Esophagus muscularis mucosa (tissue), 4 donors: ENCODE results near the gene ELMO2. TPM values are rescaled to one million over a fixed set of nuclear protein-coding genes. Genes with fewer than 3 reads are reported as not detected.

Experiments
- DNase-seq: peaks from one replicate; pipeline ENCODE4 v3.0.0-alpha.2; 2017; ENCODE audit errors: extremely low spot score
- H3K27ac ChIP-seq, 4 donors: fragments of 200-600 bp; sonication (generic); replicated peaks in 1 of 4; 1 replicate in 3 of 4; 2 replicates in 1 of 4; pipeline ENCODE4 v1.5.1; 2016 to 2019; ENCODE audit warnings: mild to moderate bottlenecking in 1 of 4
- H3K27me3 ChIP-seq, 4 donors: fragments of 200-600 bp; sonication (generic); one replicate each; pipeline versions ENCODE4 v1.5.1 to v1.6.0; 2016 to 2019
- H3K36me3 ChIP-seq, 4 donors: fragments of 200-600 bp; sonication (generic); one replicate each; pipeline ENCODE4 v1.5.1; 2016 to 2019
- H3K4me1 ChIP-seq, 4 donors: fragments of 200-600 bp; sonication (generic); one replicate each; pipeline ENCODE4 v1.5.1; 2016 to 2019
- H3K4me3 ChIP-seq, 4 donors: fragments of 200-600 bp; sonication (generic); 1 replicate in 2 of 4; 2 replicates in 2 of 4; pipeline ENCODE4 v1.5.1; 2016 to 2019; ENCODE audit warnings: mild to moderate bottlenecking in 4 of 4, moderate library complexity in 1 of 4
- H3K9me3 ChIP-seq, 4 donors: fragments of 200-600 bp; sonication (generic); 1 replicate in 3 of 4; 2 replicates in 1 of 4; pipeline ENCODE4 v1.5.1; 2016 to 2019
- CTCF ChIP-seq, 3 experiments: fragments of 200-600 bp in 2 of 3; fragments of 450-650 bp in 1 of 3; sonication (generic) in 2 of 3; IDR thresholded peaks; one replicate each; pipeline ENCODE4 v1.5.1; 2017 to 2019; ENCODE audit warnings: antibody characterized with exemption in 3 of 3, mild to moderate bottlenecking in 2 of 3, moderate library complexity in 1 of 3
- EP300 ChIP-seq: sonication (generic); formaldehyde crosslinking; IDR thresholded peaks from one replicate; pipeline ENCODE4 v1.6.1; 2017; ENCODE audit warnings: antibody characterized with exemption
- POLR2A ChIP-seq: fragments of 450-650 bp; IDR thresholded peaks from one replicate; pipeline ENCODE4 v1.6.1; 2017; ENCODE audit warnings: antibody characterized with exemption, moderate library complexity, mild to moderate bottlenecking, low read depth
- POLR2AphosphoS5 ChIP-seq, 2 donors: sonication (generic); formaldehyde crosslinking; IDR thresholded peaks; one replicate each; pipeline ENCODE4 v1.6.1; 2017; ENCODE audit warnings: antibody characterized with exemption in 2 of 2
- WGBS: methylation state at CpG from one replicate; pipeline ENCODE4 v1.1.5; 2018; 5-methylcytosine and 5-hydroxymethylcytosine counted together
- intact Hi-C: fragments of 100-400 bp; cut with DNase I; formaldehyde crosslinking; loops from one replicate; pipeline ENCODE4 v1.15.1; 2023
- total RNA-seq, 4 donors: library from RNA; depleted of rRNA; stranded (reverse); fragments of >200 nt; gene quantifications; one replicate each; pipeline versions ENCODE4 v1.1.0 to v1.2.1, GENCODE V29; 2016

The ELMO2 gene
- total RNA-seq, 4 donors from 2014 or later: 35.3 to 61.4 (median 51.8) TPM

- no peak for TF ChIP-seq POLR2AphosphoS5 (IDR thresholded peaks at IDR 0.05)
- no peak for TF ChIP-seq CTCF (IDR thresholded peaks at IDR 0.05)
- TF ChIP-seq EP300: no peak
- TF ChIP-seq POLR2A: no peak
- Histone ChIP-seq H3K36me3 (peaks cover 56 to 81% (median 77%) of the 10 kb centered on the region in 4 donors), H3K4me3 (no peak overlapping the region), H3K9me3 (no peaks in the 10 kb centered on the region), H3K4me1 (peaks cover 15 to 21% (median 19%) of the 10 kb centered on the region in 4 donors), H3K27ac (no peak overlapping the region), H3K27me3 (peaks cover 0 to 4% (median 0%) of the 10 kb centered on the region in 4 donors)
- WGBS: 90% methylated on average over 6 of the region's 6 CpGs
- DNase-seq: no peak
- intact Hi-C loops: no loop called here
Measured at GRCh38 chr20:46367967-46368901, 38.2 kb downstream of the ELMO2 start.

GRCh38 chr20:46367234-46367633 lies 39.2 kb downstream of the ELMO2 start:
- H3K4me3 ChIP-seq: no peak overlapping the region
- 77% methylated on average over 5 of the region's 5 CpGs for WGBS
- no peak for TF ChIP-seq POLR2A
- TF ChIP-seq CTCF (IDR thresholded peaks at IDR 0.05): no peak
- TF ChIP-seq EP300: no peak
- peaks cover 0 to 4% (median 0%) of the 10 kb centered on the region in 4 donors for H3K27me3 ChIP-seq
- H3K9me3 ChIP-seq: no peaks in the 10 kb centered on the region
- no peak for DNase-seq
- H3K4me1 ChIP-seq: peaks cover 25 to 31% (median 29%) of the 10 kb centered on the region in 4 donors
- intact Hi-C loops: no loop called here
- H3K27ac ChIP-seq: no peak overlapping the region
- H3K36me3 ChIP-seq: peaks cover 46 to 75% (median 67%) of the 10 kb centered on the region in 4 donors

- H3K36me3 ChIP-seq: peaks cover 42 to 72% (median 63%) of the 10 kb centered on the region in 4 donors
- H3K27me3 ChIP-seq: peaks cover 0 to 4% (median 0%) of the 10 kb centered on the region in 4 donors
- TF ChIP-seq POLR2A: no peak
- TF ChIP-seq CTCF (IDR thresholded peaks at IDR 0.05): no peak
- TF ChIP-seq EP300: no peak
- no peak for TF ChIP-seq POLR2AphosphoS5 (IDR thresholded peaks at IDR 0.05)
- WGBS: 88% methylated on average over 4 of the region's 5 CpGs
- no peak for DNase-seq
- intact Hi-C loops: no loop called here
- no peak overlapping the region for H3K4me3 ChIP-seq
- H3K27ac ChIP-seq: no peak overlapping the region
- no peaks in the 10 kb centered on the region for H3K9me3 ChIP-seq
- H3K4me1 ChIP-seq: peaks cover 29 to 35% (median 33%) of the 10 kb centered on the region in 4 donors
Measured at GRCh38 chr20:46366826-46367225, 39.6 kb downstream of the ELMO2 start.

GRCh38 chr20:46365487-46366220 lies 40.8 kb downstream of the ELMO2 start:
- intact Hi-C loops: no loop called here
- Histone ChIP-seq H3K36me3 (peaks cover 31 to 60% (median 52%) of the 10 kb centered on the region in 4 donors), H3K4me1 (peaks cover 33 to 45% (median 43%) of the 10 kb centered on the region in 4 donors), H3K4me3 (no peak overlapping the region), H3K27me3 (peaks cover 0 to 4% (median 0%) of the 10 kb centered on the region in 4 donors), H3K27ac (no peak overlapping the region), H3K9me3 (no peaks in the 10 kb centered on the region)
- TF ChIP-seq POLR2AphosphoS5 (IDR thresholded peaks at IDR 0.05) (no peak), POLR2A (no peak)
- DNase-seq: no peak
- WGBS: 92% methylated on average over 4 of the region's 5 CpGs
